Activated CD4-positive, CD25-positive, alpha-beta regulatory T cell treated with anti-CD3 and anti-CD28 coated beads, Interleukin-2, amount 50 U/mL, for 72 hours (primary cell): ENCODE data around the gene RPTOR.

Experiments
- DNase-seq: peaks from one replicate; pipeline ENCODE4 v3.0.0; 2021

RPTOR gene

GRCh38 chr17:80645706-80646325 lies 101.2 kb downstream of the RPTOR start:
- DNase-seq, result no peak

GRCh38 chr17:80646328-80646727 lies 101.7 kb downstream of the RPTOR start:
- no peak for DNase-seq

- DNase-seq, result no peak
These were observed 103.1 kb downstream of the RPTOR start for GRCh38 chr17:80647746-80648145.

GRCh38 chr17:80649200-80649644 lies 104.6 kb downstream of the RPTOR start:
- DNase-seq, result no peak

- DNase-seq, result peak; percentile 67
These were observed 105.2 kb downstream of the RPTOR start for GRCh38 chr17:80649672-80650330.

- no peak for DNase-seq
These were observed 105.7 kb downstream of the RPTOR start for GRCh38 chr17:80650331-80650672.

GRCh38 chr17:80650751-80651518 lies 106.3 kb downstream of the RPTOR start:
- DNase-seq, result no peak

GRCh38 chr17:80652756-80653330 lies 108.2 kb downstream of the RPTOR start:
- no peak for DNase-seq

GRCh38 chr17:80653856-80654255 lies 109.2 kb downstream of the RPTOR start:
- no peak for DNase-seq

GRCh38 chr17:80655608-80656007 lies 111.0 kb downstream of the RPTOR start:
- no peak for DNase-seq

GRCh38 chr17:80656590-80656989 lies 112.0 kb downstream of the RPTOR start:
- DNase-seq, result no peak

GRCh38 chr17:80657561-80657960 lies 112.9 kb downstream of the RPTOR start:
- no peak for DNase-seq

- DNase-seq, result no peak
These were observed 114.2 kb downstream of the RPTOR start for GRCh38 chr17:80658821-80659220.

- no peak for DNase-seq
These were observed 115.0 kb downstream of the RPTOR start for GRCh38 chr17:80659651-80660050.

- no peak for DNase-seq
These were observed 116.0 kb downstream of the RPTOR start for GRCh38 chr17:80660527-80661198.

- DNase-seq, result no peak
These were observed 117.9 kb downstream of the RPTOR start for GRCh38 chr17:80662557-80662956.

- DNase-seq, result no peak
These were observed 119.2 kb downstream of the RPTOR start for GRCh38 chr17:80663781-80664206.

- no peak for DNase-seq
These were observed 119.7 kb downstream of the RPTOR start for GRCh38 chr17:80664217-80664790.

- DNase-seq, result no peak
These were observed 121.2 kb downstream of the RPTOR start for GRCh38 chr17:80665792-80666191.

GRCh38 chr17:80666867-80667266 lies 122.2 kb downstream of the RPTOR start:
- DNase-seq, result no peak

- no peak for DNase-seq
These were observed 123.0 kb downstream of the RPTOR start for GRCh38 chr17:80667462-80668277.
